GM21576 (cell line): ENCODE measurements around the gene TRIM21.
"Not testable (repeated sequence)": the region's sequence is repeated elsewhere in the genome, so short reads cannot be mapped to it uniquely, and the experiment has no call there.

Experiments used
- ATAC-seq: cut with Tn5 transposase; IDR thresholded peaks from one replicate; pipeline ENCODE4 v1.9.1; 2021; ENCODE audit warnings: mild to moderate bottlenecking, moderate library complexity; ENCODE audit not compliant: unreplicated experiment

TRIM21 gene

GRCh38 chr11:4393209-4393857 lies at the start of gene TRIM21:
Gene TRIM21 (minus strand): TSS chr11:4393702. CDS start chr11:4390409, 3,293 bp downstream.
- peak; percentile 100 for ATAC-seq

GRCh38 chr11:4441515-4441914 lies 48.0 kb upstream of the TRIM21 start:
- ATAC-seq = no peak

- ATAC-seq = no peak
These were observed 42.9 kb upstream of the TRIM21 start for GRCh38 chr11:4436411-4436810.

- ATAC-seq = no peak
These were observed 40.4 kb upstream of the TRIM21 start for GRCh38 chr11:4433856-4434255.

GRCh38 chr11:4430051-4430450 lies 36.5 kb upstream of the TRIM21 start:
- ATAC-seq = no peak

GRCh38 chr11:4418403-4418802 lies 24.9 kb upstream of the TRIM21 start:
- ATAC-seq = no peak

GRCh38 chr11:4416816-4417215 lies 23.3 kb upstream of the TRIM21 start:
- no peak for ATAC-seq

- no peak for ATAC-seq
These were observed 22.8 kb upstream of the TRIM21 start for GRCh38 chr11:4416306-4416705.

- ATAC-seq = not testable (repeated sequence)
These were observed 12.7 kb upstream of the TRIM21 start for GRCh38 chr11:4406206-4406605.

GRCh38 chr11:4393858-4394223 lies 339 bp upstream of the TRIM21 start:
- ATAC-seq = peak; percentile 10

- ATAC-seq = no peak
These were observed 5.3 kb downstream of the TRIM21 start for GRCh38 chr11:4388221-4388620.

- ATAC-seq = no peak
These were observed 7.3 kb downstream of the TRIM21 start for GRCh38 chr11:4385978-4386740.

- no peak for ATAC-seq
These were observed 11.6 kb downstream of the TRIM21 start for GRCh38 chr11:4381901-4382300.

GRCh38 chr11:4375431-4376140 lies 17.9 kb downstream of the TRIM21 start:
- no peak for ATAC-seq

GRCh38 chr11:4370166-4370565 lies 23.3 kb downstream of the TRIM21 start:
- ATAC-seq = no peak

- no peak for ATAC-seq
These were observed 25.2 kb downstream of the TRIM21 start, which contains the start of gene OR52B4 for GRCh38 chr11:4368286-4368685. Gene OR52B4 (minus strand): TSS chr11:4368386. CDS start chr11:4368295, 91 bp downstream.

GRCh38 chr11:4348142-4348541 lies 45.4 kb downstream of the TRIM21 start:
- not testable (repeated sequence) for ATAC-seq

- not testable (repeated sequence) for ATAC-seq
These were observed 48.1 kb downstream of the TRIM21 start for GRCh38 chr11:4345366-4345765.
